Measurements from ENCODE around the gene ZNF780B. TPM values are rescaled to one million over a fixed set of nuclear protein-coding genes. Genes with fewer than 3 reads are reported as not detected.
A peak's percentile ranks its signal among the peaks of the same experiment; 100 is the strongest.
"Not testable (repeated sequence)": the region's sequence is repeated elsewhere in the genome, so short reads cannot be mapped to it uniquely, and the experiment has no call there.

Gene ZNF780B
- polyA plus RNA-seq, 5 donors: 15.5 to 40.6 (median 34.7) TPM

DNA sequence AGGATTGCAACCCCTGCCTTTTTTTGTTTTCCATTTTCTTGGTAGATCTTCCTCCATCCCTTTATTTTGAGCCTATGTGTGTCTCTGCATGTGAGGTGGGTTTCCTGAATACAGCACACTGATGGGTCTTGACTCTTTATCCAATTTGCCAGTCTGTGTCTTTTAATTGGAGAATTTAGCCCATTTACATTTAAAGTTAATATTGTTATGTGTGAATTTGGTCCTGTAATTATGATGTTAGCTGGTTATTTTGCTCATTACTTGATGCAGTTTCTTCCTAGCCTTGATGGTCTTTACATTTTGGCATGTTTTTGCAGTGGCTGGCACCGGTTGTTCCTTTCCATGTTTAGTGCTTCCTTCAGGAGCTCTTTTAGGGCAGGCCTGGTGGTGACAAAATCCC, 14.3 kb downstream of the ZNF780B start:
- DNase-seq: not testable (repeated sequence)

GRCh38 chr19:40038047-40038446, 18.0 kb downstream of the ZNF780B start:
- DNase-seq: not testable (repeated sequence)

- DNase-seq: no peak
Measured at GRCh38 chr19:40035996-40036395, 20.0 kb downstream of the ZNF780B start.

GRCh38 chr19:40033989-40034560, 22.0 kb downstream of the ZNF780B start:
- no peak for DNase-seq

DNA sequence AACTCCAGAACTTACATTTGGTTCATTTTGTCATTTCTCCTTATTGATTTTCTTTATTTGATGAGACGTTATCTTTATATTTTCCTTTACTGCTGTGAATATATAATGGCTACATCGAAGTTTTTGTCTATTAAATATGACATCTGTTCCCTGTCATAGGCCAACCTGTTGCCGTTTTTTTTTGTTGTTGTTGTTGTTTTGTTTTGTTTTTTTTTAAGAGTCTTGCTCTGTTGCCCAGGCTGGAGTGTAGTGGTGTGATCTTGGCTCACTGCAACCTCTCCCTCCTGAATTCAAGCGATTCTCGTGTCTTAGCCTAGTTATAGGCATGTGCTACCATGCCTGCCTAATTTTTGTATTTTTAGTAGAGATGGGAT, 29.4 kb downstream of the ZNF780B start:
- no peak for DNase-seq

- no peak for DNase-seq
Measured at GRCh38 chr19:40025938-40026596, 30.0 kb downstream of the ZNF780B start.

DNA sequence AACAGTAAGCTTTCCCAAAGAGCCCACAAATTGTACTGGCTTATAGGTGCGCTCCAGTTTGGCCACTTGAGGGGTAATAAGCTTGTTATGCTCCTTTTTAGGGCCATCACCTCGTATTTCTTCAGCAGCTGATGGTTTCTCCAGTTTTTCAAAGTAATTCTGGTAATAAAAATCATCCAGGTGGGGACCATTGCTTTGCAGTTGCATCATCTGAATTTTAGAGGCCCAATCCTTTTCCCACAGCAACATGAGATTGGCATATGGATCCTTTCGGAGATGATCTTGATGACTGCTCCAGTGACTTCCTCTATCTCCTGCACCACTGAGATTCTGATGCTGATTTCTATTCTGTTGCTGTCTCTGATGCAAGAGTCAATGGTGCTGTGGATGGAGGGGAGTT, 32.1 kb downstream of the ZNF780B start:
- no peak for DNase-seq

GRCh38 chr19:40013991-40014390, 42.0 kb downstream of the ZNF780B start:
- no peak for DNase-seq

DNA sequence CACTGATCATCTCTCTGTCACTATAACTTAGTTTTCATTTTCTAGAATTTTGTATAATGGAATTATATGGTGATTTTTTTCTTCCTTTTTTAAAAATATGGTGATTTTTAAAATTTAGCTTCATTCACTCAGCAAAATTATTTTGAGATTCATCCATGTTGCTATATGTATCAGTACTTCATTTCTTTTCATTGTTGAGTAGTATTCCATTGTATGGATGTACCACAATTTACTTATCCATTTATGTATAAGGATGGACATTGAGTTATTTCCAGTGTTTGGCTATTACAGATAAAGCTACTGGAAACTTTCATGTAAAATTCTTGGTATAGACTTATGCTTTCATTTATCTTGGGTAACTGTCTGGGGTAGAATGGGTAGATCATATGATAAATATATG, 46.4 kb downstream of the ZNF780B start:
- DNase-seq: no peak

DNA sequence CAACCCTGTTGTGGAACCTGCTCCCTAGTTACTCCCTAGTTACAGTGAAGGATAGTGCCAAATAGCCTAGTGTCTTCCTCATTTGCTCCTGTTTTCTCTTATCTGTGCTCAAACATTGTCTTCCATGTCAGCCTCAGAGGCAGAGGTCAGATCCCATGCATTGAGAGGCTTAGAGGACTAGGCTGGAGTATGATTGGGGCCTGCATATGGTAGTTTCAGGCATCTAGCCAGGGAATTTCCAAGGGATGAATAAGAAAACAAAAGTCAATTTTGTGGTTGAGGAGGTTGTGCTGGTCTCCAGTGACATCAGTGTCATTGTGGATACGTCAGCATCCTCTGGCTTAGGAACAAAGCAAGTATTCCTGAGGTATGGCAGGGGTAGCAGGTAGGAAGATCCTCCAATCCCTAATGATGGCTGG, 49.7 kb downstream of the ZNF780B start:
- DNase-seq: no peak

DNA sequence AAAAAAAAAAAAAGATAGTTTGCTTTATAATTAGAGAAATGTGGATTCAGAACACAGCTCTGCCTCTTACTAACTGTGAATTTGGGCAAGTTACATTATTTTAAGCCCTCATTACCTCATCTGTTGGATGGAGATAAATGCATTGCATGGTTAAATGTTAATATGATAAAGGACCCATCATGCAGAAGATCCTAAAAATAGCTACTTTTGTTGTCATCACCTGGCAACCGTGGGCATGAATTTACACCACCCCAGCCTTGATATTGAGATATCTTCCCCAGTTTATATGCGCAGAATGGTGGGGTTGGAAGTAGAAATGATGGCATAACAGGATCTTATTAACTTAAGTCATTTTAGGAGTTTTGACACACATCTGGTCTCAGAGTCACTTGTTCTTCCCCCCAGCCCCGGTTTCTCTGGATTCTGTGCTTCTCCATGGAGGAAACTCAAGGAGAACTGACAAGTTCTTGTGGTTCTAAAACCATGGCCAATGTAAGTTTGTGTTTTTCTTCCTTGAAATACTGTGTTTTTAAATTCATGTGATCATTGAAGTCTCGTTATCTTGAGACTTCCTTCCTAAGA, 50.2 kb downstream of the ZNF780B start:
- no peak for DNase-seq

DNA sequence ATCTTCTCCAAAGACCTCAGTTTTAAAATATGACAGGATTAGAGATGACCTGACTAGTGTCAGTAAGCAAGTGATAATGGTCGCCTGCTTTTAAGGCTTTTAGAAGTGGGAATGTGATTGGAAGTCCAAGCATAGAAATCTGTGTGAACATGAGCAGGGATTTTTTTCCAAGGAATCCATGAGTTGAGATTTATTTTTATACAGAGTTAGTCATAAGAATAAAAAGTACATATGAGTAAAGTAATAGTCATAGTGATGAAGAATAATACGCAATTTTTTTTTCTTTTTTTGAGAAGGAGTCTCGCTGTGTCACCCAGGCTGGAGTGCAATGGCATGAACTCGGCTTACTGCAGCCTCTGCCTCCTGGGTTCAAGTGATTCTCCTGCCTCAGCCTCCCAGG, 57.5 kb downstream of the ZNF780B start:
- DNase-seq: no peak

GRCh38 chr19:39997638-39998216, 58.3 kb downstream of the ZNF780B start:
- DNase-seq: no peak

- DNase-seq: peak; percentile 85 to 87
Measured at GRCh38 chr19:39996811-39997637, 59.0 kb downstream of the ZNF780B start, which contains the start of gene ZNF546. ZNF546 (plus strand) TSS chr19:39997060; CDS start chr19:39998327, 1,267 bp downstream.

DNA sequence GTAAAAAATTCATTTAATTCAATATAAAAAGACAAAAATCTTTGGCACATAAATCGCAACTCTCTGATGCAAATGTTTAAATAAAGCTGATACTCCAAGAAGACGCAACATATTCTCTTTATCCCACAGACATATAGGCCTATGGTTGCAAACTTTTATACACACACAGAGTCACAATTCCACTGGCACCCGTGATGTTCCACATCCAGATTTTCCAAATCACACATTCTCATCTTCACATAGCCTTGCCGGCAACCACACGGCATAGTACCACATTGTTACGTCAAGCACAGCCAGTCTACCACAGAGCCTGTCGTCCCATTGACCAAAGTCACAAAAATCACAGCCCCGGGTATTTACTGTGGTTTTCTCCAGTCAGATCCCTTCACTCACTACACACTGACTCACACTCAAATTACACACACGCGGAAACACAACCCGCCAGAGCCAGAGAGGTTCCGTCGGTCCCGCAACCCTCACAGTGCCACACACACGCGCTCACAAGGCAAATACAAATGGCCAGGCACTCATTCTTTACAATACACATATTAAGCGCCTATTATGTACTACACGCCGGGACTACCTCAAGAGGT, 59.7 kb downstream of the ZNF780B start:
- no peak for DNase-seq

GRCh38 chr19:39995794-39996193, 60.2 kb downstream of the ZNF780B start:
- no peak for DNase-seq

DNA sequence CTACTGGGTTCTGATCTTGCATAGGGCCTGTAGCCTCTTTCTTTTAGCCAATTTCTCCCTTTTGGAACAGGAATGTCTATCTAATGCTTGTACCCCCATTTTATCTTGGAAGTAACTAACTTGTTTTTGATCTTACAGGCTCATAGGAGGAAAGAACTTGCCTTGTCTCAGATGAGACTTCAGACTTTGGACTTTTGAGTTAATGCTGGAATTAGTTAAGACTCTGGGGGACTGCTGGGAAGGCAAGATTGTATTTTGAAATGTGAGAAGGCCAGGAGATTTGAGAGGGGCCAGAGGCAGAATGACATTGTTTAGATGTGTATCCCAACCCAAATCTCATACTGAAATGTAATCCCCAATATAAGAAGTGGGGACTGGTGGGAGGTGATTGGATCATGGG, 61.7 kb downstream of the ZNF780B start:
- no peak for DNase-seq

DNA sequence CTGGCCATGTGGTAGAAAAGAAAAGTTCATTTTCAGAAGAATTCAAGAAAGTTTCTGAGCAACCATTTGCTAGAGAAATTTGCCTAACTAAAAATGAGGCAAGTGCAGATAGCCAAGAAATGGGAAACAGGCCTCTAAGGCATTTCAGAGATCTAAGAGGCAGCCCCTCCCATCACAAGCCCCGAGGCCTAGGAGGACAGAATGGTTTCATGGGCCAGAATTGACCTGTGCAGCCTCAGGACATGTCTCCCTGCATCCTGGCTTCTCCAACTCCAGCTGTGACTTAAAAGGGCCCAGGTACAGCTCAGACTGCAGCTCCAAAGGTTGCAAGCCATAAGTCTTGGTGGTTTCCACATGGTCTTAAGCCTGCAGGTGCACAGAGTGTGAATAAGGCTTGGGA, 62.4 kb downstream of the ZNF780B start:
- no peak for DNase-seq

DNA sequence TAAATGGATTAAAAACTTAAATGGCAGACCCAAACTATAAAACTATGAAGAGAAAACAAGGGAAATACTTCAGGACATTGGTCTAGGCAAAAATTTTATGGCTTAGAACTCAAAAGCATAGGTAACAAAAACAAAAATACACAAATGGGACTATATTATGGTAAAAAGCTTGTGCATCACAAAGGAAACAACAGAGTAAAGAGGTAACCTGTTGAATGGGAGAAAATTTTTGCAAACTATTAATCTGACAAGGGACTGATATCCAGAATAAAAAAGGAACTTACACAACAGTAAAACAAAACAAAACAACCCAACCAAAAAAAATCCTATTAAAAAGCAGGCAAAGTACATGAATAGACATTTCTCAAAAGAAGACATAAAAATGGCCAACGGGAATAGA, 68.4 kb downstream of the ZNF780B start:
- no peak for DNase-seq

DNA sequence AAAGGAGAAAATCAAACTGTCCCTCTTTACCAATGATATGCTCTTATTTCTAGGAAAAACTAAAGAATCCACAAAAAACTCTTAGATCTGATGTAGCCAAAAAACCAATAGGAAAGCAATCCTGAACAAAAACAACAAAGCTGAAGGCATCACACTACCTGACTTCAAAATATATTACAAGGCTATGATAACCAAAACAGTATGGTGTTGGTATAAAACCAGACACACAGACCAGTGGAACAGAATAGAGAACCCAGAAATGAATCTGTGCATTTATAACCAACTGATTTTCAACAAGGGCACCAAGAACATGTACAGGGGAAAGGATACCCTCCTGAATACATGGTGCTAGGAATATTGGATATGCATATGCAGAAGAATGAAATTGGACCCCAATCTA, 68.9 kb downstream of the ZNF780B start:
- DNase-seq: no peak

GRCh38 chr19:39986643-39987042, 69.4 kb downstream of the ZNF780B start:
- no peak for DNase-seq
